Measurements from ENCODE around the gene RHOT2. TPM values are rescaled to one million over a fixed set of nuclear protein-coding genes. Genes with fewer than 3 reads are reported as not detected.

RHOT2 gene
- total and polyA plus RNA-seq, 9 of the 15 experiments (the other 6 are each of a cell fraction or from before 2014, with no cell fraction given): 5.0 to 373 (median 112) TPM

- TF ChIP-seq, protein P1, sequence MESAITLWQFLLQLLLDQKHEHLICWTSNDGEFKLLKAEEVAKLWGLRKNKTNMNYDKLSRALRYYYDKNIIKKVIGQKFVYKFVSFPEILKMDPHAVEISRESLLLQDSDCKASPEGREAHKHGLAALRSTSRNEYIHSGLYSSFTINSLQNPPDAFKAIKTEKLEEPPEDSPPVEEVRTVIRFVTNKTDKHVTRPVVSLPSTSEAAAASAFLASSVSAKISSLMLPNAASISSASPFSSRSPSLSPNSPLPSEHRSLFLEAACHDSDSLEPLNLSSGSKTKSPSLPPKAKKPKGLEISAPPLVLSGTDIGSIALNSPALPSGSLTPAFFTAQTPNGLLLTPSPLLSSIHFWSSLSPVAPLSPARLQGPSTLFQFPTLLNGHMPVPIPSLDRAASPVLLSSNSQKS (CRISPR knock-in tag; IDR thresholded peaks at IDR 0.05): no peak
- TF ChIP-seq EHMT2 (IDR thresholded peaks at IDR 0.05) (peak; percentile 82), TEAD4 (IDR thresholded peaks at IDR 0.05; ENCODE audit: low read length) (no peak), TEAD4 (CRISPR knock-in tag; IDR thresholded peaks at IDR 0.05; ENCODE audit: borderline replicate concordance) (0 out of 2 replicates have a peak, but pooled peaks have one; percentile 64), RCOR1 (IDR thresholded peaks at IDR 0.05; ENCODE audit: borderline replicate concordance in 1 of 2, low read depth in 2 of 2, low read length in 2 of 2) (0 out of 4 replicates have a peak, but pooled peaks of 1 of the 2 experiments have one; percentile 8), NKRF (IDR thresholded peaks at IDR 0.05; ENCODE audit: borderline replicate concordance) (no peak), NRF1 (conservative IDR thresholded peaks at IDR 0.05 in 1 of 2, IDR thresholded peaks at IDR 0.05 in 1 of 2) (no peak), ZC3H4 (CRISPR knock-in tag; IDR thresholded peaks at IDR 0.05; ENCODE audit: borderline replicate concordance) (no peak), POLR2AphosphoS2 (IDR thresholded peaks at IDR 0.05; ENCODE audit: low read length) (no peak), CTCF (IDR thresholded peaks at IDR 0.05 in 2 of 3, conservative IDR thresholded peaks at IDR 0.05 in 1 of 3; ENCODE audit: insufficient read depth in 2 of 3, low read depth in 1 of 3, low read length in 3 of 3) (no peak), SOX6 (IDR thresholded peaks at IDR 0.05) (no peak), PHF20 (IDR thresholded peaks at IDR 0.05; ENCODE audit: partially characterized antibody) (no peak), HLTF (IDR thresholded peaks at IDR 0.05) (no peak), CBX1 (IDR thresholded peaks at IDR 0.05; ENCODE audit: low read depth) (no peak), BACH1 (tag; IDR thresholded peaks at IDR 0.05) (no peak), LEF1 (IDR thresholded peaks at IDR 0.05) (no peak), PTRF (tag; IDR thresholded peaks at IDR 0.05) (no peak)
- TF ChIP-seq, protein P2, sequence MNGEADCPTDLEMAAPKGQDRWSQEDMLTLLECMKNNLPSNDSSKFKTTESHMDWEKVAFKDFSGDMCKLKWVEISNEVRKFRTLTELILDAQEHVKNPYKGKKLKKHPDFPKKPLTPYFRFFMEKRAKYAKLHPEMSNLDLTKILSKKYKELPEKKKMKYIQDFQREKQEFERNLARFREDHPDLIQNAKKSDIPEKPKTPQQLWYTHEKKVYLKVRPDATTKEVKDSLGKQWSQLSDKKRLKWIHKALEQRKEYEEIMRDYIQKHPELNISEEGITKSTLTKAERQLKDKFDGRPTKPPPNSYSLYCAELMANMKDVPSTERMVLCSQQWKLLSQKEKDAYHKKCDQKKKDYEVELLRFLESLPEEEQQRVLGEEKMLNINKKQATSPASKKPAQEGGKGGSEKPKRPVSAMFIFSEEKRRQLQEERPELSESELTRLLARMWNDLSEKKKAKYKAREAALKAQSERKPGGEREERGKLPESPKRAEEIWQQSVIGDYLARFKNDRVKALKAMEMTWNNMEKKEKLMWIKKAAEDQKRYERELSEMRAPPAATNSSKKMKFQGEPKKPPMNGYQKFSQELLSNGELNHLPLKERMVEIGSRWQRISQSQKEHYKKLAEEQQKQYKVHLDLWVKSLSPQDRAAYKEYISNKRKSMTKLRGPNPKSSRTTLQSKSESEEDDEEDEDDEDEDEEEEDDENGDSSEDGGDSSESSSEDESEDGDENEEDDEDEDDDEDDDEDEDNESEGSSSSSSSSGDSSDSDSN (IDR thresholded peaks at IDR 0.05; ENCODE audit: borderline replicate concordance in 1 of 2, low read depth in 2 of 2, low read length in 2 of 2): 0 out of 4 replicates have a peak, but pooled peaks of 1 of the 2 experiments have one; percentile 71
- TF ChIP-seq, protein P3, sequence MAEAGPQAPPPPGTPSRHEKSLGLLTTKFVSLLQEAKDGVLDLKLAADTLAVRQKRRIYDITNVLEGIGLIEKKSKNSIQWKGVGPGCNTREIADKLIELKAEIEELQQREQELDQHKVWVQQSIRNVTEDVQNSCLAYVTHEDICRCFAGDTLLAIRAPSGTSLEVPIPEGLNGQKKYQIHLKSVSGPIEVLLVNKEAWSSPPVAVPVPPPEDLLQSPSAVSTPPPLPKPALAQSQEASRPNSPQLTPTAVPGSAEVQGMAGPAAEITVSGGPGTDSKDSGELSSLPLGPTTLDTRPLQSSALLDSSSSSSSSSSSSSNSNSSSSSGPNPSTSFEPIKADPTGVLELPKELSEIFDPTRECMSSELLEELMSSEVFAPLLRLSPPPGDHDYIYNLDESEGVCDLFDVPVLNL (CRISPR knock-in tag; IDR thresholded peaks at IDR 0.05; ENCODE audit: low read depth): no peak
Observed at GRCh38 chr16:700684-701584, 33.0 kb downstream of the RHOT2 start (continued).

Data from K562 (cell line).